Activated CD8-positive, alpha-beta T cell treated with anti-CD3 and anti-CD28 coated beads for 36 hours (primary cell): Measurements from ENCODE around the gene COL6A3. TPM values are rescaled to one million over a fixed set of nuclear protein-coding genes. Genes with fewer than 3 reads are reported as not detected.

ENCODE experiments used
- ATAC-seq: fragments of 200-7000 bp; cut with Tn5 transposase; one replicate; pipeline ENCODE4 v1.10.0; 2021; ENCODE audit warnings: mild to moderate bottlenecking, moderate library complexity
- CTCF ChIA-PET: fragments of 350-600 bp; sonication (Branson Sonifier 250); formaldehyde crosslinking; loops from one replicate; lab custom pipeline; 2021; ENCODE audit warnings: antibody characterized with exemption; lab: Charles Lee
- POLR2A ChIA-PET: fragments of 350-600 bp; sonication (Branson Sonifier 250); formaldehyde crosslinking; loops from one replicate; lab custom pipeline; 2021; ENCODE audit warnings: antibody characterized with exemption; lab: Charles Lee
- DNase-seq: peaks from one replicate; pipeline ENCODE4 v3.0.0-alpha.2; 2020
- H3K27ac Mint-ChIP-seq: one replicate; pipeline ENCODE4 v1.8.0; 2021; ENCODE audit warnings: mild to moderate bottlenecking, mixed read lengths
- H3K27me3 Mint-ChIP-seq: one replicate; pipeline ENCODE4 v1.8.0; 2021; ENCODE audit warnings: mixed read lengths
- H3K36me3 Mint-ChIP-seq: one replicate; pipeline ENCODE4 v1.8.0; 2021; ENCODE audit warnings: low read depth, mixed read lengths
- H3K4me1 Mint-ChIP-seq: one replicate; pipeline ENCODE4 v1.8.0; 2021; ENCODE audit warnings: low read depth, mixed read lengths
- H3K4me3 Mint-ChIP-seq: one replicate; pipeline ENCODE4 v1.8.0; 2021; ENCODE audit warnings: mild to moderate bottlenecking, moderate library complexity, mixed read lengths
- H3K9me3 Mint-ChIP-seq: one replicate; pipeline ENCODE4 v1.8.0; 2021; ENCODE audit warnings: mixed read lengths
- CTCF ChIP-seq: fragments of 200-600 bp; IDR thresholded peaks from one replicate; pipeline ENCODE4 v1.8.0; 2022; ENCODE audit warnings: antibody characterized with exemption, mild to moderate bottlenecking
- intact Hi-C: fragments of 100-400 bp; cut with micrococcal nuclease; formaldehyde crosslinking; loops from one replicate; pipeline ENCODE4 v1.10.0; 2022
- total RNA-seq, 2 experiments: library from RNA; stranded (reverse); gene quantifications; one replicate each; pipeline ENCODE4 v1.2.3, GENCODE V29; 2021

Gene COL6A3
- total RNA-seq, 2 experiments from 2014 or later, result 4.0 to 4.1 TPM

- ATAC-seq (no peak), DNase-seq (no peak)
- Mint-ChIP-seq H3K36me3 (no peaks in the 10 kb centered on the region), H3K9me3 (no peaks in the 10 kb centered on the region), H3K27me3 (peaks cover 46% of the 10 kb centered on the region), H3K4me3 (no peak overlapping the region), H3K4me1 (peaks cover 9% of the 10 kb centered on the region), H3K27ac (no peak overlapping the region)
- ChIA-PET POLR2A (no interaction called here), CTCF (interaction anchor here (1.0 kb wide), 1 partner anchor 177 kb away, joined by 3 read pairs; no protein-coding TSS in a partner anchor)
- TF ChIP-seq CTCF, result no peak
- intact Hi-C loops, result no loop called here
These were observed 119.5 kb downstream of the COL6A3 start for GRCh38 chr2:237294460-237294859.

- DNase-seq (no peak), ATAC-seq (no peak)
- no peak for TF ChIP-seq CTCF
- Mint-ChIP-seq H3K36me3 (no peaks in the 10 kb centered on the region), H3K4me3 (no peak overlapping the region), H3K27me3 (peaks cover 51% of the 10 kb centered on the region), H3K4me1 (peaks cover 9% of the 10 kb centered on the region), H3K27ac (no peak overlapping the region), H3K9me3 (no peaks in the 10 kb centered on the region)
- ChIA-PET CTCF (interaction anchor here (1.0 kb wide), 1 partner anchor 178 kb away, joined by 3 read pairs; no protein-coding TSS in a partner anchor), POLR2A (no interaction called here)
- intact Hi-C loops, result no loop called here
These were observed 120.0 kb downstream of the COL6A3 start for GRCh38 chr2:237293978-237294377.

GRCh38 chr2:237291138-237291792 lies 122.7 kb downstream of the COL6A3 start:
- no peak for TF ChIP-seq CTCF
- ChIA-PET CTCF (interaction anchor here (0.8 to 0.9 kb wide), 2 partner anchors 33 to 184 kb away, joined by 3 read pairs; no protein-coding TSS in a partner anchor), POLR2A (no interaction called here)
- ATAC-seq (peak; percentile 62), DNase-seq (peak; percentile 51)
- Mint-ChIP-seq H3K27ac (no peak overlapping the region), H3K4me3 (peak overlapping the region; percentile 35), H3K36me3 (no peaks in the 10 kb centered on the region), H3K4me1 (peaks cover 9% of the 10 kb centered on the region), H3K9me3 (no peaks in the 10 kb centered on the region), H3K27me3 (peaks cover 55% of the 10 kb centered on the region)
- intact Hi-C loops, result no loop called here

- H3K36me3 Mint-ChIP-seq, result no peaks in the 10 kb centered on the region
- H3K4me3 Mint-ChIP-seq, result no peak overlapping the region
- ATAC-seq (no peak), DNase-seq (no peak)
- intact Hi-C loops, result no loop called here
- ChIA-PET POLR2A (no interaction called here), CTCF (interaction anchor here (0.8 kb wide), 1 partner anchor 136 kb away, joined by 3 read pairs; no protein-coding TSS in a partner anchor)
- H3K9me3 Mint-ChIP-seq, result no peaks in the 10 kb centered on the region
- H3K27ac Mint-ChIP-seq, result no peak overlapping the region
- H3K4me1 Mint-ChIP-seq, result peaks cover 9% of the 10 kb centered on the region
- no peak for TF ChIP-seq CTCF
- H3K27me3 Mint-ChIP-seq, result peaks cover 53% of the 10 kb centered on the region
These were observed 123.7 kb downstream of the COL6A3 start for GRCh38 chr2:237290261-237290660.

- H3K4me1 Mint-ChIP-seq, result peaks cover 9% of the 10 kb centered on the region
- ATAC-seq (no peak), DNase-seq (no peak)
- no peak overlapping the region for H3K4me3 Mint-ChIP-seq
- ChIA-PET POLR2A (no interaction called here), CTCF (no interaction called here)
- no peaks in the 10 kb centered on the region for H3K9me3 Mint-ChIP-seq
- no peaks in the 10 kb centered on the region for H3K36me3 Mint-ChIP-seq
- peaks cover 50% of the 10 kb centered on the region for H3K27me3 Mint-ChIP-seq
- TF ChIP-seq CTCF, result no peak
- H3K27ac Mint-ChIP-seq, result no peak overlapping the region
- intact Hi-C loops, result no loop called here
These were observed 124.8 kb downstream of the COL6A3 start for GRCh38 chr2:237289139-237289538.
